HCT116 (cell line): ENCODE results near the gene RPRML. TPM values are rescaled to one million over a fixed set of nuclear protein-coding genes. Genes with fewer than 3 reads are reported as not detected.
A peak's percentile ranks its signal among the peaks of the same experiment; 100 is the strongest.
"Not testable (repeated sequence)": the region's sequence is repeated elsewhere in the genome, so short reads cannot be mapped to it uniquely, and the experiment has no call there.

ENCODE experiments used
- ATAC-seq: fragments of 200-7000 bp; cut with Tn5 transposase; 2 replicates; pipeline ENCODE4 v1.9.1; 2020; ENCODE audit warnings: mild to moderate bottlenecking, moderate library complexity
- Bru-seq: library from RNA; stranded (reverse); fragments of 400-500 nt; gene quantifications from one replicate; lab custom pipeline; 2021; lab: Mats Ljungman, UMichigan
- BruChase-seq, 2 experiments: library from RNA; stranded (reverse); fragments of 400-500 nt; gene quantifications; one replicate each; lab custom pipeline; 2021; lab: Mats Ljungman, UMichigan
- BruUV-seq: library from RNA; stranded (reverse); fragments of 400-500 nt; replicated peaks from 2 replicates; lab custom pipeline; 2021; lab: Mats Ljungman, UMichigan
- CTCF ChIA-PET: fragments of 300-600 bp; sonication (Branson Sonifier 250); formaldehyde crosslinking; loops from one replicate; lab custom pipeline; 2021; ENCODE audit warnings: antibody characterized with exemption; lab: Charles Lee
- POLR2A ChIA-PET: fragments of 300-600, 350-600 bp; sonication (Branson Sonifier 250); formaldehyde crosslinking; loops from one replicate; lab custom pipeline; 2021; ENCODE audit warnings: antibody characterized with exemption; lab: Charles Lee
- RAD21 ChIA-PET, 2 experiments: fragments of 300-600 bp; sonication (Branson Sonifier 250); formaldehyde crosslinking; loops; one replicate each; lab custom pipeline; 2023; ENCODE audit warnings: low total read pairs in 2 of 2; ENCODE audit not compliant: uncharacterized antibody in 2 of 2, unreplicated experiment in 2 of 2, low non-redundant PET in 1 of 2; lab: Charles Lee
- DNase-seq: peaks from one replicate; pipeline ENCODE4 v3.0.0-alpha.2; 2010; ENCODE audit warnings: low read depth, low spot score
- H2AFZ ChIP-seq: fragments of 200-600 bp; shearing (Covaris generic), sonication (generic); 2 replicates; pipeline ENCODE4 v1.6.1; 2017; ENCODE audit warnings: low read depth, mixed run types, mixed read lengths, antibody characterized with exemption, low read length; ENCODE audit not compliant: poor library complexity, severe bottlenecking
- H3K27ac ChIP-seq: 2 replicates; pipeline ENCODE4 v1.5.1; 2012; ENCODE audit warnings: low read depth, low read length
- H3K27me3 ChIP-seq: fragments of 200-600 bp; sonication (generic); 2 replicates; pipeline ENCODE4 v1.6.1; 2016; ENCODE audit warnings: mixed run types, low read length, mixed read lengths; ENCODE audit not compliant: insufficient read depth
- H3K36me3 ChIP-seq, 2 experiments: fragments of 200-500 bp in 1 of 2; fragments of 200-600 bp in 1 of 2; sonication (Bioruptor generic) in 1 of 2; sonication (generic) in 1 of 2; 2 replicates each; pipeline versions ENCODE4 v1.5.1 to v1.6.1; 2014 to 2016; ENCODE audit warnings: low read length in 2 of 2, inconsistent platforms in 1 of 2, mixed read lengths in 1 of 2, mixed run types in 1 of 2; ENCODE audit not compliant: insufficient read depth in 2 of 2, control insufficient read depth in 1 of 2
- H3K4me1 ChIP-seq, 2 experiments: fragments of 200-600 bp in 1 of 2; sonication (generic) in 1 of 2; 2 replicates each; pipeline versions ENCODE4 v1.5.1 to v1.6.1; 2012 to 2017; ENCODE audit warnings: low read length in 2 of 2, inconsistent platforms in 1 of 2, mild to moderate bottlenecking in 1 of 2, mixed read lengths in 1 of 2, mixed run types in 1 of 2, moderate library complexity in 1 of 2; ENCODE audit not compliant: insufficient read depth in 2 of 2, control insufficient read depth in 1 of 2
- H3K4me2 ChIP-seq: fragments of 200-600 bp; sonication (generic); 2 replicates; pipeline ENCODE4 v1.6.1; 2017; ENCODE audit warnings: mixed run types, low read length, mixed read lengths
- H3K4me3 ChIP-seq, 2 experiments: fragments of 200-600 bp in 1 of 2; sonication (generic) in 1 of 2; replicated peaks in 1 of 2; 2 replicates each; pipeline ENCODE4 v1.5.1; 2011 to 2016; ENCODE audit warnings: low read length in 2 of 2, control low read depth in 1 of 2, low read depth in 1 of 2, mild to moderate bottlenecking in 1 of 2, mixed read lengths in 1 of 2, mixed run types in 1 of 2
- H3K79me2 ChIP-seq: fragments of 200-600 bp; sonication (generic); 2 replicates; pipeline ENCODE4 v1.6.1; 2017; ENCODE audit warnings: mild to moderate bottlenecking, mixed run types, low read length, moderate library complexity, mixed read lengths; ENCODE audit not compliant: insufficient read depth
- H3K9ac ChIP-seq: fragments of 200-600 bp; sonication (generic); 2 replicates; pipeline ENCODE4 v1.6.1; 2016; ENCODE audit warnings: low read length, mixed read lengths
- H3K9me2 ChIP-seq: fragments of 200-600 bp; sonication (generic), shearing (Covaris generic); 2 replicates; pipeline ENCODE4 v1.6.1; 2017; ENCODE audit warnings: mixed run types, mild to moderate bottlenecking, moderate library complexity; ENCODE audit not compliant: insufficient read depth
- H3K9me3 ChIP-seq, 2 experiments: fragments of 200-500 bp in 1 of 2; fragments of 200-600 bp in 1 of 2; sonication (Bioruptor generic) in 1 of 2; sonication (generic) in 1 of 2; 2 replicates each; pipeline ENCODE4 v1.6.1; 2014 to 2017; ENCODE audit warnings: low read length in 2 of 2, mixed read lengths in 2 of 2, inconsistent platforms in 1 of 2, low read depth in 1 of 2, mild to moderate bottlenecking in 1 of 2, mixed run types in 1 of 2, moderate library complexity in 1 of 2; ENCODE audit not compliant: control insufficient read depth in 1 of 2, insufficient read depth in 1 of 2
- H4K20me1 ChIP-seq: fragments of 200-600 bp; sonication (generic), shearing (Covaris generic); 2 replicates; pipeline ENCODE4 v1.6.1; 2017; ENCODE audit warnings: mixed run types, mild to moderate bottlenecking, moderate library complexity; ENCODE audit not compliant: insufficient read depth
- POLR2AphosphoS5 ChIP-seq: IDR thresholded peaks from 2 replicates; pipeline ENCODE4 v1.6.1; 2011; ENCODE audit warnings: mild to moderate bottlenecking, low read depth, low read length, moderate library complexity
- SRF ChIP-seq: IDR thresholded peaks from 2 replicates; pipeline ENCODE4 v1.6.1; 2012; ENCODE audit warnings: low read depth
- ZNF274 ChIP-seq: fragments of 200-500 bp; sonication (Bioruptor generic); IDR thresholded peaks from 2 replicates; pipeline ENCODE4 v1.6.1; 2014; ENCODE audit warnings: mild to moderate bottlenecking, low read depth, low read length, inconsistent platforms
- intact Hi-C: fragments of 100-400 bp; cut with micrococcal nuclease; formaldehyde crosslinking; loops from 2 replicates; pipeline ENCODE4 v1.10.0; 2022
- long read RNA-seq: library from polyadenylated mRNA; unstranded; transcript quantifications from one replicate; pipeline ENCODE4 v2.0.0, GENCODE V29; 2021; ENCODE audit not compliant: unreplicated experiment
- polyA plus RNA-seq: library from polyadenylated mRNA; unstranded; fragments of >200 nt; gene quantifications from 2 replicates; pipeline ENCODE4 v1.2.1, GENCODE V29; 2012; ENCODE audit warnings: missing spikeins
- total RNA-seq: library from RNA; stranded (reverse); gene quantifications from one replicate; pipeline ENCODE4 v1.2.1, GENCODE V29; 2021; ENCODE audit not compliant: unreplicated experiment
- TF ChIP-seq, protein P1 (sequence below): IDR thresholded peaks from 2 replicates; pipeline ENCODE4 v1.6.1; 2012; ENCODE audit warnings: low read depth

RPRML gene
- not detected for total RNA-seq
- polyA plus RNA-seq, result 0.29 and 0.30 TPM in 2 replicates
- Bru-seq, nascent RNA, result percentile 16 among the genes with signal in this experiment
- BruChase-seq, experiment 1, labeled RNA remaining after a 6-hour chase, result not detected
- percentile 21 among the genes with signal in this experiment for BruChase-seq, experiment 2, labeled RNA remaining after a 2-hour chase
- long read RNA-seq, result 0 reads

DNA sequence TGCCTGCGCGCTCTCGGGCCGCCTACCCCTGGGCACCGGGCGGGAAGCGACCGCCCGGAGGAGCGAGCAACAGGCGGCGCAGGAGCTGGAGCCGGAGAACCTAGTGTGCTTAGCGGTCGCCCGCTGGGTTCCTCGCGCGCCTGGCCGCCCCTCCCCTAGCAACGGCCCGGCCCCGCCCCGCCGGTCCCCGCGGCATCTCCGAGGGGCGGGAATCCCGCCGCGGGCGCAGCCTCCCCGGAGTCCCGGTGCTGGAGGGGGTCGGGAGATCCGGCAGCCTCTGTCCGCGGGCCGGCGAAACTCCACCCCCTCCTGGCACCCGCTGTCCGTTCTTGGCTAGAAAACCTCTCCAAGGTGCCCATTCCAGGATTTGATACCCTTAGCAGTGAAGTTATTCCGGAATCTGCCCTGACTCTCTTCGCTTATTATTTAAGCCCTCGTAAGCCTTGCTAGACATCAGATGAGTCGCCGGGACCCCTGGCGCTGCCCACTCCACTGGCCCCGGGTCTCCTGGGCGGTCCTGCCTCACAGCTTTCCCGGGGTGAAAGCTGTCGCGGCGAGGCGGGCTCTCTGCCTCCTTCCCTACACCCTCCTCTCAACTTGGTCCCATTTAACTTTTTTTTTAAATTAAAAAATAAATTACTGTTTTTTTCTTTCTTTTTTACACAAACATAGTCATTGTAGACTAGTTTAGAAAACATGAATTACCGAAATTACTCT is at the start of gene RPRML:
Gene RPRML, minus strand, starts transcription at position 107 of the 717 bp plus-strand sequence. CDS start 246 bp downstream, outside the sequence.
- POLR2A ChIA-PET, result no interaction called here
- intact Hi-C loops, result no loop called here
- DNase-seq (no peak), ATAC-seq (peak; percentile 84)
- H4K20me1 ChIP-seq, result no peaks in the 10 kb centered on the region
- peak within 1 kb of the TSS; percentile 96 for H3K4me2 ChIP-seq
- RAD21 ChIA-PET, result no interaction called here
- TF ChIP-seq, protein P1, sequence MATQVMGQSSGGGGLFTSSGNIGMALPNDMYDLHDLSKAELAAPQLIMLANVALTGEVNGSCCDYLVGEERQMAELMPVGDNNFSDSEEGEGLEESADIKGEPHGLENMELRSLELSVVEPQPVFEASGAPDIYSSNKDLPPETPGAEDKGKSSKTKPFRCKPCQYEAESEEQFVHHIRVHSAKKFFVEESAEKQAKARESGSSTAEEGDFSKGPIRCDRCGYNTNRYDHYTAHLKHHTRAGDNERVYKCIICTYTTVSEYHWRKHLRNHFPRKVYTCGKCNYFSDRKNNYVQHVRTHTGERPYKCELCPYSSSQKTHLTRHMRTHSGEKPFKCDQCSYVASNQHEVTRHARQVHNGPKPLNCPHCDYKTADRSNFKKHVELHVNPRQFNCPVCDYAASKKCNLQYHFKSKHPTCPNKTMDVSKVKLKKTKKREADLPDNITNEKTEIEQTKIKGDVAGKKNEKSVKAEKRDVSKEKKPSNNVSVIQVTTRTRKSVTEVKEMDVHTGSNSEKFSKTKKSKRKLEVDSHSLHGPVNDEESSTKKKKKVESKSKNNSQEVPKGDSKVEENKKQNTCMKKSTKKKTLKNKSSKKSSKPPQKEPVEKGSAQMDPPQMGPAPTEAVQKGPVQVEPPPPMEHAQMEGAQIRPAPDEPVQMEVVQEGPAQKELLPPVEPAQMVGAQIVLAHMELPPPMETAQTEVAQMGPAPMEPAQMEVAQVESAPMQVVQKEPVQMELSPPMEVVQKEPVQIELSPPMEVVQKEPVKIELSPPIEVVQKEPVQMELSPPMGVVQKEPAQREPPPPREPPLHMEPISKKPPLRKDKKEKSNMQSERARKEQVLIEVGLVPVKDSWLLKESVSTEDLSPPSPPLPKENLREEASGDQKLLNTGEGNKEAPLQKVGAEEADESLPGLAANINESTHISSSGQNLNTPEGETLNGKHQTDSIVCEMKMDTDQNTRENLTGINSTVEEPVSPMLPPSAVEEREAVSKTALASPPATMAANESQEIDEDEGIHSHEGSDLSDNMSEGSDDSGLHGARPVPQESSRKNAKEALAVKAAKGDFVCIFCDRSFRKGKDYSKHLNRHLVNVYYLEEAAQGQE, result no peak
- TF ChIP-seq ZNF274 (no peak), POLR2AphosphoS5 (peak; percentile 35; the same call in 1 of the 2 replicates), SRF (no peak)
- peak within 1 kb of the TSS; percentile 25 to 61 for H3K4me3 ChIP-seq
- no peaks in the 10 kb centered on the region for H3K79me2 ChIP-seq
- H2AFZ ChIP-seq, result peak within 1 kb of the TSS; percentile 79
- no TSS peak for BruUV-seq
- CTCF ChIA-PET, result no interaction called here
- H3K27ac ChIP-seq, result no peak within 1 kb of the TSS; the same call in 1 of the 2 replicates
- H3K9me3 ChIP-seq, result no peaks in the 10 kb centered on the region
- H3K36me3 ChIP-seq, result no peaks in the 10 kb centered on the region
- no peaks in the 10 kb centered on the region for H3K27me3 ChIP-seq
- peaks cover 8 to 18% of the 10 kb centered on the region in 2 experiments; a peak in 3 of 4 replicates for H3K4me1 ChIP-seq
- H3K9me2 ChIP-seq, result no peaks in the 10 kb centered on the region
- H3K9ac ChIP-seq, result peak within 1 kb of the TSS; percentile 52

DNA sequence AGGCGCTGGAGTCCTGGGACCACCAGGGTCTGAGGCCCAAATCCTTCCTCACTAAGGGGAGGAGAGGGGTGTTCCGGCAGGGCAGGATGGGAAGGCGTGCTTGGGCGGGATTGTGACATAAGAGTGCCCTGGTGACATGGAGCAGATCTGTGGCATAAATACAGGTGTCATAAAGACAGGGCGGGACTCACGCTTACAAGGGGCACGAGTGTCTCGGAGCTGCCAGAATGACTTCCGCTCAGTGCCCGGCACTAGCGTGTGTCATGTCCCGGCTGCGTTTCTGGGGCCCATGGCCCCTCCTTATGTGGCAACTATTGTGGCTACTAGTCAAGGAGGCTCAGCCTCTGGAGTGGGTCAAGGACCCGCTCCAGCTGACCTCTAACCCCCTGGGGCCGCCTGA is 37.9 kb upstream of the RPRML start:
- H2AFZ ChIP-seq, H4K20me1 ChIP-seq, H3K9ac ChIP-seq, H3K4me2 ChIP-seq, H3K79me2 ChIP-seq, H3K4me3 ChIP-seq, H3K36me3 ChIP-seq, intact Hi-C loops, DNase-seq, H3K9me3 ChIP-seq, ATAC-seq, H3K9me2 ChIP-seq, BruUV-seq, H3K4me1 ChIP-seq, CTCF ChIA-PET, POLR2A ChIA-PET, H3K27me3 ChIP-seq, H3K27ac ChIP-seq, RAD21 ChIA-PET: not testable (repeated sequence)
